Limb (tissue), 2 donors: Measurements from ENCODE around the gene PLCB1.
"Not testable (repeated sequence)": the region's sequence is repeated elsewhere in the genome, so short reads cannot be mapped to it uniquely, and the experiment has no call there.

ENCODE experiments used
- DNase-seq, 2 donors: peaks; one replicate each; pipeline ENCODE4 v3.0.0-alpha.2; 2016; ENCODE audit errors: extremely low spot score in 2 of 2

PLCB1 gene

GRCh38 chr20:8600910-8601541 is 469.0 kb downstream of the PLCB1 start:
- DNase-seq, result not testable (repeated sequence)

- DNase-seq, result no peak
These were observed 469.5 kb downstream of the PLCB1 start for GRCh38 chr20:8601542-8601912.

- DNase-seq, result no peak
These were observed 470.5 kb downstream of the PLCB1 start for GRCh38 chr20:8602389-8603116.

GRCh38 chr20:8608470-8608869 is 476.4 kb downstream of the PLCB1 start:
- no peak for DNase-seq

GRCh38 chr20:8616792-8617191 is 484.7 kb downstream of the PLCB1 start:
- DNase-seq, result no peak

- DNase-seq, result no peak
These were observed 488.9 kb downstream of the PLCB1 start for GRCh38 chr20:8621001-8621400.

- DNase-seq, result no peak
These were observed 492.0 kb downstream of the PLCB1 start for GRCh38 chr20:8624046-8624445.

- no peak for DNase-seq
These were observed 492.6 kb downstream of the PLCB1 start for GRCh38 chr20:8624616-8625015.

- no peak for DNase-seq
These were observed 495.4 kb downstream of the PLCB1 start for GRCh38 chr20:8627340-8628004.

- no peak for DNase-seq
These were observed 499.2 kb downstream of the PLCB1 start for GRCh38 chr20:8631271-8631670.

GRCh38 chr20:8633366-8633765 is 501.3 kb downstream of the PLCB1 start:
- no peak for DNase-seq

- DNase-seq, result no peak
These were observed 503.0 kb downstream of the PLCB1 start for GRCh38 chr20:8635048-8635572.

GRCh38 chr20:8635837-8636236 is 503.8 kb downstream of the PLCB1 start:
- DNase-seq, result no peak

GRCh38 chr20:8639112-8639778 is 507.2 kb downstream of the PLCB1 start:
- DNase-seq, result no peak

- DNase-seq, result no peak
These were observed 508.4 kb downstream of the PLCB1 start for GRCh38 chr20:8640461-8640860.

- no peak for DNase-seq
These were observed 510.2 kb downstream of the PLCB1 start for GRCh38 chr20:8642247-8642646.

- not testable (repeated sequence) for DNase-seq
These were observed 512.4 kb downstream of the PLCB1 start for GRCh38 chr20:8644468-8644867.

GRCh38 chr20:8645326-8645725 is 513.3 kb downstream of the PLCB1 start:
- DNase-seq, result no peak

- peak in 1 of 2 donors; percentile 40 for DNase-seq
These were observed 514.0 kb downstream of the PLCB1 start for GRCh38 chr20:8646033-8646441.

- no peak for DNase-seq
These were observed 514.6 kb downstream of the PLCB1 start for GRCh38 chr20:8646716-8647115.

- DNase-seq, result no peak
These were observed 515.9 kb downstream of the PLCB1 start for GRCh38 chr20:8647961-8648441.

GRCh38 chr20:8648466-8648865 is 516.4 kb downstream of the PLCB1 start:
- DNase-seq, result no peak
